HUES48 (cell line): ENCODE results near the gene CEL.

Experiments
- H3K27ac ChIP-seq: one replicate; pipeline ENCODE4 v1.7.0; 2013; ENCODE audit warnings: low read depth, low read length, inconsistent platforms
- H3K27me3 ChIP-seq: 2 replicates; pipeline ENCODE4 v1.6.1; 2013; ENCODE audit warnings: mild to moderate bottlenecking, low read length; ENCODE audit not compliant: control insufficient read depth, insufficient read depth
- H3K36me3 ChIP-seq: 2 replicates; pipeline ENCODE4 v1.6.1; 2013; ENCODE audit warnings: low read length; ENCODE audit not compliant: control insufficient read depth, insufficient read depth
- H3K4me1 ChIP-seq: 2 replicates; pipeline ENCODE4 v1.6.1; 2013; ENCODE audit warnings: mild to moderate bottlenecking, low read length; ENCODE audit not compliant: control insufficient read depth, insufficient read depth
- H3K4me3 ChIP-seq: 2 replicates; pipeline ENCODE4 v1.5.1; 2013; ENCODE audit warnings: mild to moderate bottlenecking, low read depth, low read length
- H3K9ac ChIP-seq: 2 replicates; pipeline ENCODE4 v1.6.1; 2013; ENCODE audit warnings: mild to moderate bottlenecking, low read depth, low read length, moderate library complexity
- H3K9me3 ChIP-seq: 2 replicates; pipeline ENCODE4 v1.6.1; 2013; ENCODE audit warnings: low read length; ENCODE audit not compliant: control insufficient read depth, insufficient read depth

CEL gene

DNA sequence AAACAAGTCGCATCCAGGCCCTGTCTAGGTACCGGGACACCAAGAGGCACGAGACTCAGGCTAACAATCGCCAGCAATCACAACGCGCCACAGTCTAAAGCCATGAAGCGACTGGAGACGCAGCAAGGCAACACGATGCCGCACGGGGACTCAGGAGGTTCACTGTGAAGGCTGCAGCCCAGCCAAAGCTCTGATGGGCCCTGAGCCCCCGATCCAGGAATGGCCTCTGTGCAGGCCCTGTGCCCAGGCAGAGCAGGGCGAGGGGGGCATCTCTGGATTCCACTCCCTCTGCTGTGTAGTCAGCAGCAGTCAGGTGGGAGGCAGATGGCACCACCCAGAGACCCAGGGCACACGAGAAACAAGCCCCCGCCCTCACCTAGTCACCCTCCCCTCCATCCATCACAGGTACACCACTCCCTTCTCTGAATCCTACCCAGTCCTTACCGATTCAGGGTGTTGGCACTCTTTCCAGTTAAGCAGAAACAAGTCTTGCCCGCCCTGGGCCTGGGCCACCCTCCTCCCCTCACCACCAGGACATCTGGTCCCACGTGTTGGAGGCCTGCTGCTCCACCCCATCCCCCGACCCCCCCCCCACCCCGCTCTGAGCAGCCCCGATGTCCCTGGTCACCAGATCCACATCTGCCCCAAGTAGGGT, 58.2 kb downstream of the CEL start:
- Histone ChIP-seq H3K9ac (no peak overlapping the region), H3K27me3 (peaks cover 42% of the 10 kb centered on the region), H3K4me1 (peaks cover 12% of the 10 kb centered on the region; the same call in 1 of the 2 replicates), H3K36me3 (no peaks in the 10 kb centered on the region), H3K27ac (no peak overlapping the region), H3K9me3 (no peaks in the 10 kb centered on the region), H3K4me3 (peak overlapping the region; percentile 64)

- H3K27ac ChIP-seq, result peak overlapping the region; percentile 45
- peaks cover 42% of the 10 kb centered on the region for H3K27me3 ChIP-seq
- peaks cover 12% of the 10 kb centered on the region; the same call in 1 of the 2 replicates for H3K4me1 ChIP-seq
- peak overlapping the region; percentile 57; the same call in 1 of the 2 replicates for H3K9ac ChIP-seq
- H3K36me3 ChIP-seq, result no peaks in the 10 kb centered on the region
- H3K9me3 ChIP-seq, result no peaks in the 10 kb centered on the region
- H3K4me3 ChIP-seq, result peak overlapping the region; percentile 64
Observed at GRCh38 chr9:133120501-133121197, 58.9 kb downstream of the CEL start.
